Measurements from ENCODE around the gene CYB5R2.
"Not testable (repeated sequence)": the region's sequence is repeated elsewhere in the genome, so short reads cannot be mapped to it uniquely, and the experiment has no call there.

CYB5R2 gene

DNA sequence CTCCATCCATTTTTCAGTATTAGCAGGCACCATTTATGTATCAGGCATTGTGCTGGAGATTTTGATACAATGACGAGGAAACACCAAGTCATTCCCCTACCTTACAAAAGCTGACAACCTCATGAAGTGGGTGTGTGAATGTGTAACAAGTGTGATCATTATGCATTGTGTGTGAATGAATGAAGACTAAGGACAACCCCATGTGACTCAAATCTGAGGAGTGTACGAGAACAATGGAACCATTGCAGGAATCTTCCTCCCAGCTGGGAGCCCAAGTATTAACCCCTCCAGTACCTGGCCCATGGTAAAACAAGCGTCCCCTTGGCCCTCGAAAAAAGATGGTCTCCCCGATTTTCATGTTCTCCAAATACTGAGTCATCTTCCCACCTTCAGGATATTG is 4.4 kb downstream of the CYB5R2 start:
- DNase-seq (ENCODE audit: low read depth, low spot score), result no peak

DNA sequence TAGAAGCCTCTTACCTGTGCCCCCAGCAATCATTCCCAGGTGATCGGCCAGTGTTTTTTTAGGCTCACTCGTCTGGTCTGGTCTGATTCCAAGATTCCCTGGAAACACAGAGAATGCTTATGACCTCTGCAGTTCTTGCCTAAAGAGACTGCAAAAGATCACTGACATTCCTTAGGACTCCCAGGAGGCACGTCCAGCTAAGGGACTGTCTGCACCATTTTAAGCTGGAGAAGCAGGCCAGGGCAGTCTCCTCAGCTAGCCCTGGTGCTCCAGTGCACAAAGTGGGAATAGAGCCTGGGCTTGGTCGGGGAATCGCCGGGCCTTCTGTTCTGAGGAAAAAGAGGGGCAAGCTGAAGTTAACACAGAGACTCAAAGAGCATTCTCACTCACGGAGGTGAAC is 4.8 kb downstream of the CYB5R2 start:
- no peak for DNase-seq (ENCODE audit: low read depth, low spot score)

DNA sequence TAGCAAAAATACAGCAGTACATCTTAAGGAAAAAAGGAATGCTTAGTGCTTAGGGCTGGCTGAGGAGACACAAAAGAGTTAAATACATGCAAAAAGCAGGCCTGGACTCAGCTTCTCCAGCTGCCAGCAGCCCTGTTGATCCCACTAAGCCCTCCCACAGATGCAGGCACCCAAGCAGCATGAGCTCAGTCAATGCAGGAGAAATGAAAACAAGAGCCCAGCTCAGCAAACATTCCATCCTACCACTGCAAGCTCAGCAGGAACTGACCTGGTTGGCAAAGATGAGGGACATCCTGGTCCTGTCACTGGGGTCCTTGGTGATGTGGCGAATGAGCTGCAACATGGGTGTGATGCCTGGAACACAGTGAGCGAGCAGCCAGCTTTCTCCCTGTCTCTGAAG is 5.8 kb downstream of the CYB5R2 start:
- DNase-seq (ENCODE audit: low read depth, low spot score), result no peak

DNA sequence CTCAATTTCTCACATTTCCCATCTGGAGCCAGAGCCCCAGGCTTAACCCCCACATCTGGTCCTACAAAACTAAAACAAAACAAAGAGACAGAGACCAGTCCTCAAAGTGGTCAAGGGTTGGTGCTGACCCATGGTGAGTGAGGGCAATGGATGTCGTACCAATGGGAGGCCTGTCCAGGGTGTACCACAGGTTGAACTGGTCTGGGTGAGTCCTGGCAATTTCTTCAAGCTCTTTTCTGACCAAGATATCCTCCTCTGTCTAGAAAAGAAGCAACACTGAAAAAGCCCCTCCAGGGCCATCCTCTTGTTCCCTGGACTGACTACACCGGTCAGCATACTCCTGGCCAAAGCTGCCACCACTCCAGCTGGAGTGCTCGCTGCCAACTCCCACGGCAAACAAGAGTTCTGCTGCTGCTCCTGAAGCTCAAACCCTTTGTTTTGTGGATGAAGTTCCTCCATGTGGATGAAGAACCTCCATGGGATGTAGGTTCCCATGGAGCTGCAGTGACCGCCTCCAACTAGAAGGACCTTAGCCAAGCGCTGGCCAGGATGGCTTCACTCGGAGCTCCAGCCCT is 6.9 kb downstream of the CYB5R2 start:
- DNase-seq (ENCODE audit: low read depth, low spot score), result no peak

DNA sequence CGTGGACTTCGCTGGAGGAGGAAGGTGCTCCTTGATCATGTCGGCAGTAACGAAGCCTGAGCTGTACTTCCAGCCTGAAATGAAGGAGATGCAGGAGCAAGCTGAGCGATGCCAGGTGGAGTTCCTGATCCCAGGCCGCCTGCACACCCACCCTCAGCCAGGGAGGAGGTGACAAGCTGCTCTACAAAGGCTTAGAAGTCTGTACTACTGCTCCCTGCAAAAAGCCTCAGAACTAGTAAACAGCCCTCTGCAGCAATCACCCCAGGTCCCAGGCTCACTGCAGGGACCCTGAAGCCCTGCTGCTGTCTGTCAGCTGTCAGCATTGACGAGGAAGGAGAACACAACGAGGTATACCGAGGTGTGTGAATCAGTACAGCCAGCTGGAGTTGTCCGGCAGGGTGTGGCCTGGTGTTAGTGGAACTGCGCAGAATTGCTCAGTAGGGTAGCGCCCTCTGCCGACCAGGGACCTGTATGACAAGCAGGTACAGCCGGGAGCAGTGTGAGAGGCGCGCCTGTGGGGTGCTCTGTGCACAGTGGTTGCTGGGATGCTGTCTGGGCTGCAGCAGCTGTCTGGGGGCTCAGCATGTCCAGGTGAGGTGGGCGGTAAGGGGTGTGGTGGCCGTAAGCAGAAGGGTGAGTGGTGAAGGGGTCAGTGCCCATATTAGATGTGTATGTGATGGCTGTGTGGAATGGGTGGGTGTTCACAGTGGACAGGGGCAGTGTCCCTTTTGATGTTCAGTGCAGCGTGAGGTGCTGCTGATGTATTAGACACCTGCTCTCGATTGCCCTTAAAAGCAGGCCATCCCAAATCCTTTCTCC is 7.6 kb downstream of the CYB5R2 start:
- DNase-seq (ENCODE audit: low read depth, low spot score), result no peak

DNA sequence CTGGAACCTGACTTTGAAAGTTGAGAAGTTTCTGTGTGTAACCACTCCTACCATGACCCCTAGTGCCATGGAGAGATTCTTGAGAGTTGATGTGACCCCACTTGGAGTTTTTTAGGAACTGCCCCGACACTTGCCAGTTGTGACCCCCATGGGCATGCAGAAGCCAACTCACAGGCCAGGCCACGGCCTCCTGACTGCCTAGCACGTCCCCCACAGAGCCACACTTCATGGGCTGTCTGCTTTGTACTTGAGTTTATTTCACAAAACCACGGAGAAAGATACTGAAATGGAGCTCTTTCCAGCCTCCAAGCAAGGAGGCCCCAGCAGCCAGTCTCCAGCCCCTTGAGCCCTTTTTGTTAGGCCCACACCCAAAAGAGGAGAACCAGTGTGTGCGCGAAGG is 8.4 kb downstream of the CYB5R2 start:
- no peak for DNase-seq (ENCODE audit: low read depth, low spot score)

DNA sequence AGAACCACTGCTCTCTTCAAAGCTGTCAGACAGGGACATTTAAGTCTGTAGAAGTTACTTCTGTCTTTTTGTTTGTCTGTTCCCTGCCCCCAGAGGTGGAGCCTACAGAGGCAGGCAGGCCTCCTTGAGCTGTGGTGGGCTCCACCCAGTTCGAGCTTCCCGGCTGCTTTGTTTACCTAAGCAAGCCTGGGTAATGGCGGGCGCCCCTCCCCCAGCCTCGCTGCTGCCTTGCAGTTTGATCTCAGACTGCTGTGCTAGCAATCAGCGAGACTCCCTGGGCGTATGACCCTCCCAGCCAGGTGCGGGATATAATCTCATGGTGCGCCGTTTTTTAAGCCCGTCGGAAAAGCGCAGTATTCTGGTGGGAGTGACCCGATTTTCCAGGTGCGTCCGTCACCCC is 9.8 kb downstream of the CYB5R2 start:
- DNase-seq (ENCODE audit: low read depth, low spot score), result not testable (repeated sequence)

DNA sequence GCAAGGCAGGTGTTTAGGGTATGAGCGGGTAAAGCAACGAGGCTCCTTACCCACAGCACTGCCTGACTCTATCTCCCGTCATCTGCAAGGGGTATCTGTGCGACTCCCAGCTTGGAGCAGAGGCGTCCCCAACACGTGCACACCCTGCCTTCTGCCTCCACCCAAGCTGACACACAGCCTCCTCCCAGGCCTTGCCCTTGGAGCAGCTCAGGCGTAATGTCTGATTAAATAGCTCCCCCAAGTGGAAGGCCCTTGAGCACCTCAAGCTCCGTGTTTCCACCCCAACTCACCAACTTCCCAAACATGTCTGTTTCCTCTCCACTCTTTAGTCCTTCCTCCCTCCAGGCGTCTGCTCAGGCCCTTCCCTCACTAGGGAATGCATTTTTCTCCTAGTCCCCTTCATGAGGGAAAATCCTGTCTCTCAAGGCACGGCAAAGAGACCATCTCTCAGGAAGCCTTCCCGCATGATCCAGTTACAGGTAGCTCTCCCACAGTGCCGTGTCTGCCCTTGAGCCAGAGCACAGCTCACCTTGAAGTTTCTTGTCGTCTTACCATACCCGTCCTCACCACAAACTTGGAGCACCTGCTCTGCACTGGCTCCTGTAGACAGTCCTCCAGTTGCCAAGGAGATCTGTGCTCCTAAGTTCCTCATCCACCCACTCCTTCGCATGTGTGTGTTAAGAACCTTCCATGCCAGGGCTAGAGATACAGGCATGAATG is 15.8 kb downstream of the CYB5R2 start:
- no peak for DNase-seq (ENCODE audit: low read depth, low spot score)

DNA sequence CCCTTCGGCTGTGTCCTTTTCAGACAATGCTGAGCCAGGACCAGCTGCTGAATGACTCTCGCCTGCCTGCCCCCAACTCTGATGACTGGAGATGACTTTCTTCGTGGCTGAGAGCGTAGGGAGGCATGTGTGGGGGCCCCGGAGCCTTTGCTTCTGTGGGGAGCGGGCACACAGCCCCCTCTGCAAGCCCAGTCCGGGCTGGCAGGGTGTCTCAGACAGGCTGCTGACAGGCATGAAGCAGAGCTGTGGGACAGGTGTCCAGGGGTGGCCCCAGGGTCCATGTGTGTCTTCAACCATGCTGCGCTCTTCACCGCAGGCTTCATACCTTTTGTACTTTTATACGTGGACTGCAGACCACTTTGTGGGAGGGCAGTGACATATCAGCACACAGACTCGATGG is 16.6 kb downstream of the CYB5R2 start:
- DNase-seq (ENCODE audit: low read depth, low spot score), result no peak

DNA sequence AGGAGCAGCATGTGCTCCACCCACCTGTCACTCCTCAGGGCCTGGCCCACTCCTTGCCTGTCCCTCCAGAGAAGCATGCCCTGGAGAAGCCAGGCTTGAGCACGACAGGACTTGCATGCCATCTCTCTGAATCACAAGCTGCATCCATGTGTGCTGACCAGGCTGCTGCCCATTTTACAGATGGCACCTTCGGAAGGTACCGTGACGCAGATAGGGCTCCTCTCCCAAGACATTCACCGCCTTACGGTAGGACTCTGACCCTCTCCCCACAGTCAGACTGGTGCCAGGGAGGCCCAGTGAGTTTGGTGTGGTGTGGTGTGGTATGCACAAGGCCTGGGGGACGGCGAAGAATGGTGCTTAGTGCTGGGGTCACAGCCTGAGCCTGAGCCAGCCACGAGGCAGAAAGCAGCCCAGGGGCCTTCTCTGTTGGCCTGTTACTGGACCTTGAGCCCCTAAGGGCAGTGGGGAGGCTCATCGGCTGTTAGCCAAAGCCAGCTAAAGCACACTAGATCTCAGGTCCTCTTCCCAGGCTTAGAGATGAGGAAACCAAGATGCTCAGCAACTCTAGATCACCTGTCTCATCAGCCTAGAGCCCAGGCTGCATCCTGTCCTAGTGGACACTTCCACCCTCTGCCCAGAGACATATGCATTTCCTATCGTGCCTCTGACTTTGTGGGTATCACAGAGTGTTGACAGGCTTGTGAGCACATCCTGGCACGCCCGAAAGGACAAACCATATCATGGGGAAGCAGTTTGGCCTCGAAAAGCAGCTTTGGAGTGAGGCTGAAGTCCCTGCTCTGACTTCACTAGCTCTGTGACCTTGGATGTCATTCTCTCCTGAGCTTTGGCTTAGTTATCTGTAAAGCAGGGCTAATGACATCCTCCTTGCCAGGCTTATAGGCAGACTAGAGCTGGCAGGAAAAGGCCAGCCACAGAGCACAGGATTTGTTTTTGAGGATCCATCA is 17.8 kb downstream of the CYB5R2 start:
- no peak for DNase-seq (ENCODE audit: low read depth, low spot score)

DNA sequence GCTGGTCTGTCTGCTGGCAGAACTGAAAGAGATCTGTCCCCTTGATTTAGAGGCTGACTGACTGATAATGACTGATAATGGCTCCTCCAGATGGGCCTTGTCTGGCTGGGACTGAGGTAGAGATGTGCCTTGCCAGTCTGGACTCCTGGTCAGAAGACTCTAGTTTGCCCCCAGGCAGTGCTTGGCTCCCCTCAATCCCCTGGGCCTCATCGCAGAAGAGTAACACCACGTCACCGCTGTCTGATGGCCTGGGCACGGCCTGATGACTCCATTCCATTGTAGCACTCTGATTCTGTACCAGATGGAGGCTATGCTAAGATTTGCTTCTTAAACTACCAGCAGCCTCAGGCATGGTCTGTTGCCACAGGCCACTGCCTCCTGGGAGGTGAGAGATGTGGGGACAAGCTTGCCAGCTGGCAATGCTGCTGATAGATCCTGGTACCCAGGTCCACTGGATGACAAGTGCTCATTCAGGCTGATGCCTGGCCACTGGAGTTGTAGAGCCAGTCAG is 19.1 kb downstream of the CYB5R2 start:
- no peak for DNase-seq (ENCODE audit: low read depth, low spot score)

DNA sequence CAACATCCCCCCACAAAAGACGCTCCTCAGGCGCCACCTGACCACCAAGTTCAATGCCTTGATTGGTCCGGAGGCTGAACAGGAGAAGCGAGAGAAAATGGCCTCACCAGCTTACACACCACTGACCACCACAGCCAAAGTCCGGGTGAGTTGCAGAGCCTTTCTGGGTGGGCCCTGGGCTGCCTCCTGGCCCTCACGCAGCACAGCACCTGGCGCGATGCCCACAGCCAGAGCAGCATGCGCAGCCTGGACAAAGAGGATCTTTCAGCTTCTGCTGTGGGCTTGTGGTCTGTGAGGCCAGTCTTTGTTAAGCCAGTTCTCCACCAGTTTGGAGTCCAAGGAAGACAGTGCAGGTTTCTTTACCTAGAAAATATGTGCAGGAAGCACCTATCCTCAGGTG is 21.6 kb downstream of the CYB5R2 start:
- no peak for DNase-seq (ENCODE audit: low read depth, low spot score)

DNA sequence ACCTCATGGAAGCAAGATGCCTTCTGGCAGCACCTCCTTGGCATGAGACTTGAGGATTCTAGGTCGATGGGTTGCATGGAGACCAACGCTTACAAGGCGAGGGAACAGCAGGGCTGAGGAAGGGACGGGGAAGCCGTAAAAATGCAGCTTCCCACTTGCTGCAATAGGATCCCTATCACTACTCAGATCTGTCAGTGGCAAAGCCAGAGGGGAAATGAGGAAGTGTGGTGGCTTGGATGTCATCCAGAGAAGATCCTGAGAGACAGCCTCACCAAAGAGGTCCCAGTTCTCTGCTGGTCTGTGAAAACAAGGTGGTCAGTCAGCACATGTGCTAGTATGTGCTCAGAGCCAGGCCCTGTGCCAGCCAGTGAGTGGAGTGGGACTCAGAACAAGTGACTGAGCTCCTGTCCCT is 22.2 kb downstream of the CYB5R2 start:
- DNase-seq (ENCODE audit: low read depth, low spot score), result no peak

DNA sequence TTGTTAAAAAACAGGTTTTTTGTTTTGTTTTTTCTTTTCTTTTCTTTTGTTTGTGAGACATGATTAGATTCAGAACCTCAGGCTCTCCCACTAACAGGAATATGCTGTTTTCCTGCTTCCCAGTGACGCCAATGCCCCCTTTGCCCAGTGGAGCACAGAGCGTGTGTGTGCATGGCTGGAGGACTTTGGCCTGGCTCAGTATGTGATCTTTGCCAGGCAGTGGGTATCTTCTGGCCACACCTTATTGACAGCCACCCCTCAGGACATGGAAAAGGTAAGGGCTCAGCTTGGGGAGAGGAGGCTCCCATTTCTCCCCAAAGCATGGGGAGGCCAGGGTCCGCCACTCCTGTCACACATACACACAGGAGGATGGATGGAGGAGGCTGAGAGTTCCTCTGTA is 25.0 kb downstream of the CYB5R2 start:
- DNase-seq (ENCODE audit: low read depth, low spot score), result no peak

DNA sequence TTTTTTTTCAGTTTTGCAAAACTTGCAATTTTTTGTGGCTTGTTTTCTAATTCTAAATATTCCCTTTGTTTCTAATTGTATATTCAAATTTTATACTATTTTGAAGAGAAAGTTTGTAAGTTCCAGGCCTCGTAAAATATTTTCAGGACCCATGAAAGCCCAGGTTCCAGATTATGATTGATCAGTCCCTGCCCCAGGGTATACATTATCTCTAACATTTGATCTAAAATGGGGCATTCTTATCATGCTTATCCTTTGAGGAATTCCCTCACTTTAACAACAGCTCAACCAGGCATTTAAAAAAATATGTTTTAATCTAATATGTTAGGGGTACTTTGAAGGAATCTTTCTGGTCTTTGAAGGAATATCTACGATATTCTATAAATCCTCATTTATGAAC is 26.4 kb downstream of the CYB5R2 start:
- DNase-seq (ENCODE audit: low read depth, low spot score), result no peak

DNA sequence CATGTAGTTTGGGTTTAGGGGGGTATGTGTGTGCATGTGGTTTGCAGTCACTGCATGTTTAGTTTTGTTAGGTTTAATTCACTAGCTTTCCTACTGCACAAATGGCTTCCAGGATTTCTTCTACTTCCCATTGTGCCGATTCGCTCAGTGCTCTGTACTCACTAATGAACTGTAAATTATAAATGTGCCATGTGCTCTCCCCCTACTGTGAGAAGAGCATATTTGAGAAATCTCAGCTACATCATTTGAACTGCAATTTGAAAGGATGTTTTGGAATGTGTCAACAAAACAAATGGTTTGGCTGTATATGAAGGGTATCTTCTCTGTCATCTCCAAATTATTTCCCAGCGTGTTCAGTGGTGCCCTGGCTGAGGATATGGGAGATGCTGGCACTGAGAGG is 28.1 kb downstream of the CYB5R2 start:
- no peak for DNase-seq (ENCODE audit: low read depth, low spot score)

DNA sequence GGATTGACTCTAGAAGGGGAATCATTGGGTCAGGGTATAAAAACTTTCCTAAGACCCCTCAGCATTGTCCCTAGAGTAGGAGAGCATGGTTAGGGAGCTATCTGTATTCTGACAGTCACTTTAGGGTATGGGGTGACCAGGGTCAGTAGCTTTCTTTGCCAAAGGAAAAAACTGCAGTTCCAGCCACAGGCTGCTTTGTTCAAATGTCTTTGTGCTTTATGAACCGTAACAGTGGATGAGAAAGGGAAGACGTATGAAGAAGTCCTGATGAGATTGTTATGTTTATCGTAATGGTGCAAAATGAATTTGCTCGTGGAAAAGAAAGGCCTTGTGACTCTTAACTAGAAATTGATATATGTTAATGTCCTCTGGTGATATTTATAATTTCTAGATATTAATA is 30.0 kb downstream of the CYB5R2 start:
- no peak for DNase-seq (ENCODE audit: low read depth, low spot score)

DNA sequence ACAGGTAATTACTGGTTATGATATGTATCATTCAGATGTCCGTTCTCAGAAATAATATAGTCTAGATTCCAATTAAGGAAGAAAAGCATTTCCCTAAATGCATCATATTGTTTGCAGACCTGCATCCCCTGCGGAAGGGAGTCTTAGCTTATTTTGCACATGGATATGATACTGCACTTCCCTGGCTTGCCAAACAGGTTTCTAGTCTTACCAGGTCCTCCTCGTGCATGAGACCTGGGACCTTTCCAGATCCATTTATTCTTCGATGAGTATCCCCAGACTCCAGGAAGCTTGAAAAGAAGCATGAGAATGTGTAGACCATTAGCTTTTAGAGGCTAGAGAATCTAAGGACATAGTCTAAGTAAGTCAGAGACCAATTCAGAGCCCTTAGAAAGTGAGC is 30.6 kb downstream of the CYB5R2 start:
- DNase-seq (ENCODE audit: low read depth, low spot score), result no peak

DNA sequence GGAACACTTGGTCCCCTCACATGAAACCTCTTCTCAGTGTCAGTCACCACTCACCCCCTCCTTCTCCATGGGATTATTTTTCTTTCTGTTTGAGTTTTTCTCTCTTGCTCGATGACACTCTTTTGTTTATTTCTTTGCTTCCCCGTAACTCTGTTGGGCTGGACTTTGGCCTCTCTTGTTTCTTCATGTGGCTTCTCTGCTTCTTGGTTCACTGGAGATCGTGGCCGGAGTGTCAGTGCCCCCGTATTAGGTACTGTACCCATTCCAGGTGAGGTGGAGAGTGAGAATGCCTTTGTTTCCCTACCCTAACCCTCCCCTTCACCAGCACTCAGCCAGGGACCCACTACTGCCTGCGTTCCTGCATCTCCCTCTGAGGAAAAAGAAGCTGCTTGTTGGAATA is 32.5 kb downstream of the CYB5R2 start:
- DNase-seq (ENCODE audit: low read depth, low spot score), result no peak

DNA sequence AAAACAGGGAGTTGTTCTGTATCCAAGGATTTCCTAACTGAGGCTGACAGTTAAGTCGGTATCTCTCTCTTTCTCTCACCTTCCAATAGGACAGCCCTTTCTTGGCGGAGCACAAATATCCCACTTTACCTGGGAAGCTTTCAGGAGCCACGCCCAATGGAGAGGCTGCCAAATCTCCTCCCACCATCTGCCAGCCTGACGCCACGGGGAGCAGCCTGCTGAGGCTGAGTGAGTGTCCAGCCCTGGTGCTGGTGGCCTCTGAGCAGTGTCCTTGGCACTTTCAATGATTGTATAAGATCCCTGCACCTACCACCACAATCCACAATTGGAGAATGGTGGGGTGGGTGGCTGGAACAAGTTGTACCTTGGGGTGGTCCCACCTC is 33.7 kb downstream of the CYB5R2 start:
- no peak for DNase-seq (ENCODE audit: low read depth, low spot score)
